ENCODE measurements around the gene CAMK1D.

DNA sequence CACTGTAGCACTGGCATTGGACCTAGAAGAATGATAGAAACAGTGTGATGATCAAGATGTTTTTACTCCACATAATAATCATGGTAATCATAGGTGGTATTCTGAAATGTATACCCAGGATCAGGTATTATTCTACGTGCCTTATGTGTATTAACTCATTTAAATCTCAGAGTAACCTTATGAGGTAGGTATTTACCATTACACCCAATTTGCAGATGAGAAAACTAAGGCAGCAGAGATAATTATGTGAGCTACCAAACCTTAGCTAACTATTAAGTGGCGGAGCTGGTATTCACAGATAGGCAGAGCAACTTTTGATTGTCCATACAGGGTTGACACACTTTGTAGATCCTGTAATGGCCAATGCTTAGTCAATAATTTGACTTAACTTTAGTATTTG, 2.5 kb downstream of the CAMK1D start:
- no peak for TF ChIP-seq POLR2A (IDR thresholded peaks at IDR 0.05; ENCODE audit: low read depth, low read length)
- TF ChIP-seq, protein P1, sequence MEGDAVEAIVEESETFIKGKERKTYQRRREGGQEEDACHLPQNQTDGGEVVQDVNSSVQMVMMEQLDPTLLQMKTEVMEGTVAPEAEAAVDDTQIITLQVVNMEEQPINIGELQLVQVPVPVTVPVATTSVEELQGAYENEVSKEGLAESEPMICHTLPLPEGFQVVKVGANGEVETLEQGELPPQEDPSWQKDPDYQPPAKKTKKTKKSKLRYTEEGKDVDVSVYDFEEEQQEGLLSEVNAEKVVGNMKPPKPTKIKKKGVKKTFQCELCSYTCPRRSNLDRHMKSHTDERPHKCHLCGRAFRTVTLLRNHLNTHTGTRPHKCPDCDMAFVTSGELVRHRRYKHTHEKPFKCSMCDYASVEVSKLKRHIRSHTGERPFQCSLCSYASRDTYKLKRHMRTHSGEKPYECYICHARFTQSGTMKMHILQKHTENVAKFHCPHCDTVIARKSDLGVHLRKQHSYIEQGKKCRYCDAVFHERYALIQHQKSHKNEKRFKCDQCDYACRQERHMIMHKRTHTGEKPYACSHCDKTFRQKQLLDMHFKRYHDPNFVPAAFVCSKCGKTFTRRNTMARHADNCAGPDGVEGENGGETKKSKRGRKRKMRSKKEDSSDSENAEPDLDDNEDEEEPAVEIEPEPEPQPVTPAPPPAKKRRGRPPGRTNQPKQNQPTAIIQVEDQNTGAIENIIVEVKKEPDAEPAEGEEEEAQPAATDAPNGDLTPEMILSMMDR (IDR thresholded peaks at IDR 0.05; ENCODE audit: extremely low read depth in 1 of 2, insufficient read depth in 1 of 2, low read depth in 1 of 2, low read length in 2 of 2) = no peak
- no peak for TF ChIP-seq JUN (IDR thresholded peaks at IDR 0.05; ENCODE audit: borderline replicate concordance, insufficient read depth, insufficient read length, low read depth)
- TF ChIP-seq POLR2AphosphoS5 (IDR thresholded peaks at IDR 0.05; ENCODE audit: insufficient read depth, low read depth, low read length) = no peak
- no peak for TF ChIP-seq EZH2 (IDR thresholded peaks at IDR 0.05; ENCODE audit: borderline replicate concordance, low read depth, low read length, severe bottlenecking)
- TF ChIP-seq, protein P2, sequence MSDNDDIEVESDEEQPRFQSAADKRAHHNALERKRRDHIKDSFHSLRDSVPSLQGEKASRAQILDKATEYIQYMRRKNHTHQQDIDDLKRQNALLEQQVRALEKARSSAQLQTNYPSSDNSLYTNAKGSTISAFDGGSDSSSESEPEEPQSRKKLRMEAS (IDR thresholded peaks at IDR 0.05; ENCODE audit: insufficient read depth, insufficient read length) = no peak
- TF ChIP-seq FOS (IDR thresholded peaks at IDR 0.05; ENCODE audit: borderline replicate concordance, insufficient read depth, low read length) = no peak
- TF ChIP-seq GATA2 (IDR thresholded peaks at IDR 0.05; ENCODE audit: insufficient read depth, insufficient read length, low read depth, low read length) = no peak
- no peak for TF ChIP-seq MYC (IDR thresholded peaks at IDR 0.05; ENCODE audit: low read depth, low read length)

Data from endothelial cell of umbilical vein (primary cell).